ENCODE results near the gene NARF. TPM values are rescaled to one million over a fixed set of nuclear protein-coding genes. Genes with fewer than 3 reads are reported as not detected.

The NARF gene
- total RNA-seq, 1 experiment from 2014 or later = 96.7 TPM

DNA sequence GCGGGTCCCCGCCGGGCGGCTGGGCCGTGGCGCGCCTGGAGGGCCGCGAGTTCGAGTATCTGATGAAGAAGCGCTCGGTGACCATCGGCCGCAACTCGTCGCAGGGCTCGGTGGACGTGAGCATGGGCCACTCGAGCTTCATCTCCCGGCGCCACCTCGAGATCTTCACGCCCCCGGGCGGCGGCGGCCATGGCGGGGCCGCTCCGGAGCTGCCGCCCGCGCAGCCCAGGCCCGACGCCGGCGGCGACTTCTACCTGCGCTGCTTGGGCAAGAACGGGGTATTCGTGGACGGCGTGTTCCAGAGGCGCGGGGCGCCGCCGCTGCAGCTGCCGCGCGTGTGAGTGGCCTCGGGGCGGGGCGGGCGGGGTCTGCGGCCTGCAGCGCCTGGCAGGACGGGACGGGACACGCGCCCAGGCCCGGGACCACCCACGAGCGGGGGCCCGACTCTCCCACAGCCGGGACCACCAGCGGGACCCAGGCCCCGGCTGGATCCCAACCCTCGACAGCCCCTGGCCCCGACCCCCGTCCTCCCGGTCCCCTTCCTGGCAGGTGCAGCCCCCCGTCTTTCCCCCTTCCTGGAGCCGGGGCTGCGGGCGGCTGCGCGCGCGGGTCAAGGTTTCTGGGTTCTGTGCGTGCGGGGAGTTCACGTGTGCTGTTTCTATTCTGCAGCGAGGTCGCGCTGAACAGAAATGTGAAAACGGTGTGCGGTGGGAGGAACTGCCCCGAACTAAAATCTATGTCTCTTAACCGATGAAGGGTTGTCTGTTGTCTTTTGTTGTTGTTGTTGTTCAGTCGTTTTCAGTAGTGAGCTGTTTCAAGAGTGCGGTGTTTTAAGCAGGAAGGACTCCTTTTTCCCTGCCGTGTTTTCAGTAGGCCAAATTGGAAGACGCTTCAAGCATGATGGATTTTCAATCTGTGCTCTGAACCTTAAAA is 61.7 kb downstream of the NARF start:
- H3K27ac Mint-ChIP-seq = peak overlapping the region; percentile 96
- peaks cover 19% of the 10 kb centered on the region for H3K4me1 Mint-ChIP-seq
- ChIA-PET POLR2A (interaction anchor here (0.6 kb wide), 1 partner anchor 46 kb away, joined by 3 read pairs; no protein-coding TSS in a partner anchor), CTCF (interaction anchor here (1.0 to 2.8 kb wide), 5 partner anchors 8 to 34 kb away, joined by 3 to 16 read pairs (median 3); no protein-coding TSS in a partner anchor)
- peaks cover 3% of the 10 kb centered on the region; the same call in 1 of the 2 replicates for H3K9me3 Mint-ChIP-seq
- no peak for TF ChIP-seq FOXK1 (CRISPR knock-in tag; IDR thresholded peaks at IDR 0.05)
- no peak for TF ChIP-seq NR2C2 (CRISPR knock-in tag; IDR thresholded peaks at IDR 0.05)
- 0 out of 2 replicates have a peak, but pooled peaks have one; percentile 44 for TF ChIP-seq KAT7 (CRISPR knock-in tag; IDR thresholded peaks at IDR 0.05; ENCODE audit: borderline replicate concordance)
- no peak for TF ChIP-seq NFYB (CRISPR knock-in tag; conservative IDR thresholded peaks at IDR 0.05; ENCODE audit: low read depth)
- 0 out of 2 replicates have a peak, but pooled peaks have one; percentile 19 for TF ChIP-seq ESRRA (CRISPR knock-in tag; IDR thresholded peaks at IDR 0.05; ENCODE audit: borderline replicate concordance)
- H3K36me3 Mint-ChIP-seq = peaks cover 7% of the 10 kb centered on the region
- DNase-seq (ENCODE audit: low spot score) (peak; percentile 29), ATAC-seq (no peak)
- peaks cover 3% of the 10 kb centered on the region; the same call in 1 of the 2 replicates for H3K27me3 Mint-ChIP-seq (ENCODE audit: low read depth)
- peak overlapping the region; percentile 93 for H3K4me3 Mint-ChIP-seq

DNA sequence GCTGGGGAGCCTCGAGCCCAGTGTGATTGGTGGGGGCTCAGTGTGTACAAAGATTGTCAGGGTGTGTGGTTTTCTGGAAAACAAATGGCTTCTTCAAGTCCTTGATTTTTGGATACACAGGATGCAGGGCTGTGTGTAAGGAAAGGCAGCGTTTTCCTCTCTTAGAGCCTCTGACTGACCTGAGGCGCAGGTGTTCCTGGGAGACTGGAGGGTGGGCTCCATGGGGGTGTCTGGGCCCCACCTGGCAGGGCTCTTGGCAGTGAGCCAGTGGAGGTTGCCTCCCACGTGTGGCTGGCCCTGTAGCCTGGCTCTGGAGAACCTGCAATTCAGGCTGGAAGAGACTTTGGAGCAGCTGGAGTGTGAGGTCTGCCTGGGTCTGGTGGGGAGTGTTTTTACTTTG is 66.0 kb downstream of the NARF start:
- Mint-ChIP-seq H3K9me3 (no peaks in the 10 kb centered on the region), H3K27me3 (ENCODE audit: low read depth) (no peaks in the 10 kb centered on the region), H3K36me3 (peaks cover 7% of the 10 kb centered on the region), H3K4me1 (peaks cover 41% of the 10 kb centered on the region), H3K27ac (peak overlapping the region; percentile 80), H3K4me3 (no peak overlapping the region)
- DNase-seq (ENCODE audit: low spot score) (no peak), ATAC-seq (no peak)
- ChIA-PET CTCF (no interaction called here), POLR2A (no interaction called here)
- TF ChIP-seq NFE2L1 (CRISPR knock-in tag; IDR thresholded peaks at IDR 0.05) = no peak

DNA sequence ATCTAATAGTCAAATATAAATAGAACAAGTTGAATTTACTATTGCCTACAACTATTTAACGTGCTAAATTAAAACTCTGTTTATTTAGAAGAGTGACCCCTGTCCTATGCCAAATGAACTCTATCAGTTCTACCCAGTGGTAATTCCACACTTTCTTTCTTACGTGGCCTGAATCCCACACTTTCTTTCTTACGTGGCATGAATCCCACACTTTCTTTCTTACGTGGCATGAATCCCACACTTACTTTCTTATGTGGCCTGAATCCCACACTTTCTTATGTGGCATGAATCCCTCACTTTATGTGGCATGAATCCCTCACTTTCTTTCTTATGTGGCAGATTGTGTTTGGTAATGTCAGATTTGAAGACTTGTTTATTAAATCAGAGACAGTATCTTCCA is 67.2 kb downstream of the NARF start:
- TF ChIP-seq PRRX2 (CRISPR knock-in tag; IDR thresholded peaks at IDR 0.05) = no peak
- TF ChIP-seq, protein P1, sequence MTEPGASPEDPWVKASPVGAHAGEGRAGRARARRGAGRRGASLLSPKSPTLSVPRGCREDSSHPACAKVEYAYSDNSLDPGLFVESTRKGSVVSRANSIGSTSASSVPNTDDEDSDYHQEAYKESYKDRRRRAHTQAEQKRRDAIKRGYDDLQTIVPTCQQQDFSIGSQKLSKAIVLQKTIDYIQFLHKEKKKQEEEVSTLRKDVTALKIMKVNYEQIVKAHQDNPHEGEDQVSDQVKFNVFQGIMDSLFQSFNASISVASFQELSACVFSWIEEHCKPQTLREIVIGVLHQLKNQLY (CRISPR knock-in tag; IDR thresholded peaks at IDR 0.05) = no peak
- no peak for TF ChIP-seq EMX1 (CRISPR knock-in tag; IDR thresholded peaks at IDR 0.05)
- TF ChIP-seq, protein P2, sequence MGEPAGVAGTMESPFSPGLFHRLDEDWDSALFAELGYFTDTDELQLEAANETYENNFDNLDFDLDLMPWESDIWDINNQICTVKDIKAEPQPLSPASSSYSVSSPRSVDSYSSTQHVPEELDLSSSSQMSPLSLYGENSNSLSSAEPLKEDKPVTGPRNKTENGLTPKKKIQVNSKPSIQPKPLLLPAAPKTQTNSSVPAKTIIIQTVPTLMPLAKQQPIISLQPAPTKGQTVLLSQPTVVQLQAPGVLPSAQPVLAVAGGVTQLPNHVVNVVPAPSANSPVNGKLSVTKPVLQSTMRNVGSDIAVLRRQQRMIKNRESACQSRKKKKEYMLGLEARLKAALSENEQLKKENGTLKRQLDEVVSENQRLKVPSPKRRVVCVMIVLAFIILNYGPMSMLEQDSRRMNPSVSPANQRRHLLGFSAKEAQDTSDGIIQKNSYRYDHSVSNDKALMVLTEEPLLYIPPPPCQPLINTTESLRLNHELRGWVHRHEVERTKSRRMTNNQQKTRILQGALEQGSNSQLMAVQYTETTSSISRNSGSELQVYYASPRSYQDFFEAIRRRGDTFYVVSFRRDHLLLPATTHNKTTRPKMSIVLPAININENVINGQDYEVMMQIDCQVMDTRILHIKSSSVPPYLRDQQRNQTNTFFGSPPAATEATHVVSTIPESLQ (CRISPR knock-in tag; IDR thresholded peaks at IDR 0.05) = no peak
- no peak for TF ChIP-seq SMAD4 (CRISPR knock-in tag; IDR thresholded peaks at IDR 0.05)
- TF ChIP-seq, protein P3, sequence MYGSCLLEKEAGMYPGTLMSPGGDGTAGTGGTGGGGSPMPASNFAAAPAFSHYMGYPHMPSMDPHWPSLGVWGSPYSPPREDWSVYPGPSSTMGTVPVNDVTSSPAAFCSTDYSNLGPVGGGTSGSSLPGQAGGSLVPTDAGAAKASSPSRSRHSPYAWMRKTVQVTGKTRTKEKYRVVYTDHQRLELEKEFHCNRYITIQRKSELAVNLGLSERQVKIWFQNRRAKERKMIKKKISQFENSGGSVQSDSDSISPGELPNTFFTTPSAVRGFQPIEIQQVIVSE (CRISPR knock-in tag; IDR thresholded peaks at IDR 0.05; ENCODE audit: borderline replicate concordance) = no peak
- TF ChIP-seq FOXP1 (CRISPR knock-in tag; IDR thresholded peaks at IDR 0.05; ENCODE audit: borderline replicate concordance) = no peak
- Mint-ChIP-seq H3K36me3 (peaks cover 4% of the 10 kb centered on the region), H3K4me1 (peaks cover 44% of the 10 kb centered on the region), H3K4me3 (no peak overlapping the region), H3K27ac (peak overlapping the region; percentile 69; the same call in 1 of the 2 replicates), H3K27me3 (ENCODE audit: low read depth) (no peaks in the 10 kb centered on the region), H3K9me3 (no peaks in the 10 kb centered on the region)
- DNase-seq (ENCODE audit: low spot score) (no peak), ATAC-seq (no peak)
- CTCF ChIA-PET = interaction anchor here (1.6 to 1.7 kb wide), 2 partner anchors 17 to 101 kb away, joined by 4 to 5 read pairs; no protein-coding TSS in a partner anchor
- POLR2A ChIA-PET = no interaction called here

DNA sequence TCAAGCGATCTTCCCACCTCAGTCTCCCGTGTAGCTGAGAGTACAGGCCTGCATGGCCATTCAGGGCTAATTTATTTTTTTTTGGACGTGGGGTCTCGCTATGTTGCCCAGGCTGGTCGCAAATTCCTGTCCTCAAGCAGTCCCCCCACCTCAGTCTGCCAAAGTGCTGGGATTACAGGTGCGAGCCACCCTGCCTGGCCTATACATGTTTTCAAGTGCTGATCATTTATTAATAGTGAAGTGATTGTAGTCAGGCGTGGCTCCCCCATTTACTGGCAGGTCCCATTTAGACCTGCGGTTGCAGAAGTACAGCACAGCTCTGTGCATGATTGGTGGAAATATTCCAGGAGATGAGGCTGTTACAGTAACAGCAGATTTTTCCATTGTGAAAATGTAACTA is 69.4 kb downstream of the NARF start:
- CTCF ChIA-PET = interaction anchor here (0.6 to 1.4 kb wide), 2 partner anchors 8 to 34 kb away, joined by 3 read pairs; no protein-coding TSS in a partner anchor
- H3K4me3 Mint-ChIP-seq = no peak overlapping the region
- ATAC-seq = no peak
- POLR2A ChIA-PET = no interaction called here
- peaks cover 43% of the 10 kb centered on the region for H3K4me1 Mint-ChIP-seq
- TF ChIP-seq ZNF121 (CRISPR knock-in tag; IDR thresholded peaks at IDR 0.05) (peak; percentile 93), RORB (CRISPR knock-in tag; IDR thresholded peaks at IDR 0.05) (no peak), JUN (CRISPR knock-in tag; IDR thresholded peaks at IDR 0.05) (no peak)
- TF ChIP-seq, protein P4, sequence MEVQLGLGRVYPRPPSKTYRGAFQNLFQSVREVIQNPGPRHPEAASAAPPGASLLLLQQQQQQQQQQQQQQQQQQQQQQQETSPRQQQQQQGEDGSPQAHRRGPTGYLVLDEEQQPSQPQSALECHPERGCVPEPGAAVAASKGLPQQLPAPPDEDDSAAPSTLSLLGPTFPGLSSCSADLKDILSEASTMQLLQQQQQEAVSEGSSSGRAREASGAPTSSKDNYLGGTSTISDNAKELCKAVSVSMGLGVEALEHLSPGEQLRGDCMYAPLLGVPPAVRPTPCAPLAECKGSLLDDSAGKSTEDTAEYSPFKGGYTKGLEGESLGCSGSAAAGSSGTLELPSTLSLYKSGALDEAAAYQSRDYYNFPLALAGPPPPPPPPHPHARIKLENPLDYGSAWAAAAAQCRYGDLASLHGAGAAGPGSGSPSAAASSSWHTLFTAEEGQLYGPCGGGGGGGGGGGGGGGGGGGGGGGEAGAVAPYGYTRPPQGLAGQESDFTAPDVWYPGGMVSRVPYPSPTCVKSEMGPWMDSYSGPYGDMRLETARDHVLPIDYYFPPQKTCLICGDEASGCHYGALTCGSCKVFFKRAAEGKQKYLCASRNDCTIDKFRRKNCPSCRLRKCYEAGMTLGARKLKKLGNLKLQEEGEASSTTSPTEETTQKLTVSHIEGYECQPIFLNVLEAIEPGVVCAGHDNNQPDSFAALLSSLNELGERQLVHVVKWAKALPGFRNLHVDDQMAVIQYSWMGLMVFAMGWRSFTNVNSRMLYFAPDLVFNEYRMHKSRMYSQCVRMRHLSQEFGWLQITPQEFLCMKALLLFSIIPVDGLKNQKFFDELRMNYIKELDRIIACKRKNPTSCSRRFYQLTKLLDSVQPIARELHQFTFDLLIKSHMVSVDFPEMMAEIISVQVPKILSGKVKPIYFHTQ (CRISPR knock-in tag; IDR thresholded peaks at IDR 0.05) = no peak
- peak overlapping the region; percentile 42 for H3K27ac Mint-ChIP-seq
- H3K27me3 Mint-ChIP-seq (ENCODE audit: low read depth) = no peaks in the 10 kb centered on the region
- H3K9me3 Mint-ChIP-seq = no peaks in the 10 kb centered on the region
- DNase-seq (ENCODE audit: low spot score) = no peak
- H3K36me3 Mint-ChIP-seq = peaks cover 3% of the 10 kb centered on the region

Measured in WTC11 (cell line).